Mesothelial cell of epicardium (in vitro differentiated cells): ENCODE data around the gene RGS18. TPM values are rescaled to one million over a fixed set of nuclear protein-coding genes. Genes with fewer than 3 reads are reported as not detected.

Experiments used
- DNase-seq, 2 experiments: peaks; one replicate each; pipeline ENCODE4 v3.0.0; 2021; ENCODE audit warnings: low spot score in 2 of 2; ENCODE audit not compliant: unreplicated experiment in 2 of 2
- H3K27ac Mint-ChIP-seq: 2 replicates; pipeline ENCODE4 v1.8.0; 2021; ENCODE audit warnings: mixed read lengths
- H3K27me3 Mint-ChIP-seq: 2 replicates; pipeline ENCODE4 v1.8.0; 2021; ENCODE audit warnings: low read depth, mixed read lengths
- H3K36me3 Mint-ChIP-seq: 2 replicates; pipeline ENCODE4 v1.8.0; 2021; ENCODE audit warnings: mixed read lengths
- H3K4me1 Mint-ChIP-seq: 2 replicates; pipeline ENCODE4 v1.8.0; 2021; ENCODE audit warnings: mixed read lengths
- H3K4me3 Mint-ChIP-seq: 2 replicates; pipeline ENCODE4 v1.8.0; 2021; ENCODE audit warnings: mild to moderate bottlenecking, moderate library complexity, mixed read lengths
- H3K9me3 Mint-ChIP-seq: 2 replicates; pipeline ENCODE4 v1.8.0; 2021; ENCODE audit warnings: mixed read lengths
- total RNA-seq: library from RNA; stranded (reverse); gene quantifications from 3 replicates; pipeline ENCODE4 v1.2.1, GENCODE V29; 2021
- TF ChIP-seq, protein P1 (sequence below): fragments of 200-600 bp; sonication (generic); IDR thresholded peaks from one replicate; pipeline ENCODE4 v1.5.0; 2021; ENCODE audit warnings: antibody characterized with exemption; ENCODE audit not compliant: unreplicated experiment

The RGS18 gene
- not detected in 3 replicates for total RNA-seq

DNA sequence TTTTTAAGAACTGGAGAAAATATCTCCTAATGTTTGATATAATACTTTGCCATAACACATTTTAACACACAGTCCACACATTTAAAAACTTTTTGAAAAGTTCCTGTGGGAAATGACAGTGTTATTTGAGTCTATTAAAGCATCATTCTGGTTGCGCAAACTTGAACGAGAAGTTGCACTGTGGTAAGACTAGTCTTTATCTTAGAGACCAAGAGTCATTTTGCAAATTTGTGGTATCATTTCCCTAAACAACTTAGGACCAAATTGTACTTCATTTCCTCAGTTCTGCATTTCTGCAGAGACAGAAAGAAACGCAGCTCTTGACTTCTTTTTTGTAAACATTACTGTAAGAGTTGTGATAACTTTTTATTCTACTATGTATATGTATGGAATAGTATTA lies at the start of gene RGS18:
Gene RGS18 (plus strand): TSS at position 282 of the 400 bp plus-strand sequence. CDS start 176 bp downstream, outside the sequence.
- Mint-ChIP-seq H3K27ac (no peak within 1 kb of the TSS), H3K9me3 (no peaks in the 10 kb centered on the region), H3K4me1 (no peaks in the 10 kb centered on the region), H3K27me3 (no peaks in the 10 kb centered on the region), H3K36me3 (no peaks in the 10 kb centered on the region), H3K4me3 (no peak within 1 kb of the TSS)
- TF ChIP-seq, protein P1, sequence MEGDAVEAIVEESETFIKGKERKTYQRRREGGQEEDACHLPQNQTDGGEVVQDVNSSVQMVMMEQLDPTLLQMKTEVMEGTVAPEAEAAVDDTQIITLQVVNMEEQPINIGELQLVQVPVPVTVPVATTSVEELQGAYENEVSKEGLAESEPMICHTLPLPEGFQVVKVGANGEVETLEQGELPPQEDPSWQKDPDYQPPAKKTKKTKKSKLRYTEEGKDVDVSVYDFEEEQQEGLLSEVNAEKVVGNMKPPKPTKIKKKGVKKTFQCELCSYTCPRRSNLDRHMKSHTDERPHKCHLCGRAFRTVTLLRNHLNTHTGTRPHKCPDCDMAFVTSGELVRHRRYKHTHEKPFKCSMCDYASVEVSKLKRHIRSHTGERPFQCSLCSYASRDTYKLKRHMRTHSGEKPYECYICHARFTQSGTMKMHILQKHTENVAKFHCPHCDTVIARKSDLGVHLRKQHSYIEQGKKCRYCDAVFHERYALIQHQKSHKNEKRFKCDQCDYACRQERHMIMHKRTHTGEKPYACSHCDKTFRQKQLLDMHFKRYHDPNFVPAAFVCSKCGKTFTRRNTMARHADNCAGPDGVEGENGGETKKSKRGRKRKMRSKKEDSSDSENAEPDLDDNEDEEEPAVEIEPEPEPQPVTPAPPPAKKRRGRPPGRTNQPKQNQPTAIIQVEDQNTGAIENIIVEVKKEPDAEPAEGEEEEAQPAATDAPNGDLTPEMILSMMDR, result no peak
- no peak for DNase-seq

- TF ChIP-seq, protein P1, result no peak
- Mint-ChIP-seq H3K4me3 (no peak overlapping the region), H3K4me1 (peaks cover 7% of the 10 kb centered on the region), H3K27ac (no peak overlapping the region), H3K36me3 (no peaks in the 10 kb centered on the region), H3K27me3 (no peaks in the 10 kb centered on the region), H3K9me3 (peaks cover 3% of the 10 kb centered on the region)
- DNase-seq, result no peak
Measured at GRCh38 chr1:192109576-192109975, 48.7 kb upstream of the RGS18 start.

- Mint-ChIP-seq H3K4me3 (no peak overlapping the region), H3K27ac (no peak overlapping the region), H3K9me3 (no peaks in the 10 kb centered on the region), H3K36me3 (no peaks in the 10 kb centered on the region), H3K27me3 (no peaks in the 10 kb centered on the region), H3K4me1 (no peaks in the 10 kb centered on the region)
- DNase-seq, result no peak
- TF ChIP-seq, protein P1, result no peak
Measured at GRCh38 chr1:192115000-192115399, 43.3 kb upstream of the RGS18 start.

- H3K4me3 Mint-ChIP-seq, result no peak overlapping the region
- H3K27me3 Mint-ChIP-seq, result no peaks in the 10 kb centered on the region
- no peak for DNase-seq
- TF ChIP-seq, protein P1, result no peak
- H3K4me1 Mint-ChIP-seq, result no peaks in the 10 kb centered on the region
- no peaks in the 10 kb centered on the region for H3K36me3 Mint-ChIP-seq
- no peak overlapping the region for H3K27ac Mint-ChIP-seq
- H3K9me3 Mint-ChIP-seq, result peaks cover 11% of the 10 kb centered on the region
Measured at GRCh38 chr1:192118881-192119405, 39.3 kb upstream of the RGS18 start.

GRCh38 chr1:192119701-192120100 lies 38.6 kb upstream of the RGS18 start:
- Mint-ChIP-seq H3K4me1 (no peaks in the 10 kb centered on the region), H3K4me3 (no peak overlapping the region), H3K9me3 (peaks cover 11% of the 10 kb centered on the region), H3K27ac (no peak overlapping the region), H3K27me3 (no peaks in the 10 kb centered on the region), H3K36me3 (no peaks in the 10 kb centered on the region)
- DNase-seq, result no peak
- TF ChIP-seq, protein P1, result no peak

DNA sequence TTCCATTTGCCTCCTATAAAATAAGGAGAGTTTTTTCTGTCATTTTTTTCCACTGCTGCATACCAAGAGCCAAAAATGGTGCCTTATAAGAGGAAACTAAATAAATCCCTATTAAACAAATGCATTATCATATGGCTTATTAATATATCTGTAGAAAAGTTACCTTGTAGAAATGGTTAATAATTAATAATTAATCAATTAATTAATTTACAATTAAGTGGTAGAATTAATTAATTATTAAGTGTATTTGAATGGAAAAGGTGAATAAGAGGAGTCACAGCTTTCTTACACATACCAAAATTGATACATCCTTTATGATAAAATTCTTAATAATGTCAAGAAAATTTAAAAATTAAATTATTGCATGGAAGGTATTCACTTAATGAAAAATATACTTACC lies 35.6 kb upstream of the RGS18 start:
- Mint-ChIP-seq H3K4me1 (no peaks in the 10 kb centered on the region), H3K4me3 (no peak overlapping the region)

More for the DNA sequence above, 35.6 kb upstream of the RGS18 start:
- no peak overlapping the region for H3K27ac Mint-ChIP-seq
- H3K27me3 Mint-ChIP-seq, result no peaks in the 10 kb centered on the region
- H3K36me3 Mint-ChIP-seq, result no peaks in the 10 kb centered on the region
- H3K9me3 Mint-ChIP-seq, result peaks cover 11% of the 10 kb centered on the region
- TF ChIP-seq, protein P1, result no peak
- DNase-seq, result no peak
